Activated CD8-positive, alpha-beta T cell treated with anti-CD3 and anti-CD28 coated beads, Interleukin-2, amount 10 ng/mL, durations not matched to agents 7 days and 5 days (primary cell): ENCODE results near the gene SLC22A12. TPM values are rescaled to one million over a fixed set of nuclear protein-coding genes. Genes with fewer than 3 reads are reported as not detected.
A peak's percentile ranks its signal among the peaks of the same experiment; 100 is the strongest.

ENCODE experiments used
- ATAC-seq: fragments of 150-1000 bp; cut with Tn5 transposase; one replicate; pipeline ENCODE4 v1.10.0; 2021; ENCODE audit warnings: moderate library complexity
- CTCF ChIA-PET: fragments of 350-600 bp; sonication (Branson Sonifier 250); formaldehyde crosslinking; loops from one replicate; lab custom pipeline; 2021; ENCODE audit warnings: antibody characterized with exemption; lab: Charles Lee
- POLR2A ChIA-PET: fragments of 350-600 bp; sonication (Branson Sonifier 250); formaldehyde crosslinking; loops from one replicate; lab custom pipeline; 2021; ENCODE audit warnings: antibody characterized with exemption; lab: Charles Lee
- DNase-seq: peaks from one replicate; pipeline ENCODE4 v3.0.0-alpha.2; 2020
- H3K27ac Mint-ChIP-seq: one replicate; pipeline ENCODE4 v1.8.0; 2021; ENCODE audit warnings: mild to moderate bottlenecking, mixed read lengths
- H3K27me3 Mint-ChIP-seq: one replicate; pipeline ENCODE4 v1.8.0; 2021; ENCODE audit warnings: low read depth, mixed read lengths
- H3K36me3 Mint-ChIP-seq: one replicate; pipeline ENCODE4 v1.8.0; 2021; ENCODE audit warnings: low read depth, mixed read lengths
- H3K4me1 Mint-ChIP-seq: one replicate; pipeline ENCODE4 v1.8.0; 2021; ENCODE audit warnings: low read depth, mixed read lengths
- H3K4me3 Mint-ChIP-seq: one replicate; pipeline ENCODE4 v1.8.0; 2021; ENCODE audit warnings: mild to moderate bottlenecking, mixed read lengths
- H3K9me3 Mint-ChIP-seq: one replicate; pipeline ENCODE4 v1.8.0; 2022; ENCODE audit warnings: mixed read lengths; ENCODE audit not compliant: insufficient read depth
- total RNA-seq, 2 experiments: library from RNA; stranded (reverse); gene quantifications; one replicate each; pipeline ENCODE4 v1.2.3, GENCODE V29; 2021

The SLC22A12 gene
- total RNA-seq, result not detected

- H3K4me1 Mint-ChIP-seq, result no peaks in the 10 kb centered on the region
- CTCF ChIA-PET, result no interaction called here
- peaks cover 18% of the 10 kb centered on the region for H3K27me3 Mint-ChIP-seq
- no peak for ATAC-seq
- POLR2A ChIA-PET, result no interaction called here
- DNase-seq, result no peak
- H3K36me3 Mint-ChIP-seq, result no peaks in the 10 kb centered on the region
- no peak within 1 kb of the TSS for H3K4me3 Mint-ChIP-seq
- no peak within 1 kb of the TSS for H3K27ac Mint-ChIP-seq
- no peaks in the 10 kb centered on the region for H3K9me3 Mint-ChIP-seq
These were observed at the start of gene SLC22A12 for GRCh38 chr11:64590763-64591221. TSS of gene SLC22A12 (plus strand) at chr11:64591220. CDS start at chr11:64591557, 337 bp downstream.

- CTCF ChIA-PET, result no interaction called here
- ATAC-seq, result no peak
- H3K27me3 Mint-ChIP-seq, result peaks cover 7% of the 10 kb centered on the region
These were observed 48.6 kb upstream of the SLC22A12 start for GRCh38 chr11:64542172-64543125.

GRCh38 chr11:64543818-64544217 is 47.2 kb upstream of the SLC22A12 start:
- peaks cover 5% of the 10 kb centered on the region for H3K27me3 Mint-ChIP-seq
- POLR2A ChIA-PET, result no interaction called here
- H3K27ac Mint-ChIP-seq, result no peak overlapping the region
- no peaks in the 10 kb centered on the region for H3K36me3 Mint-ChIP-seq
- ATAC-seq (no peak), DNase-seq (no peak)
- no peak overlapping the region for H3K4me3 Mint-ChIP-seq
- no peaks in the 10 kb centered on the region for H3K9me3 Mint-ChIP-seq
- CTCF ChIA-PET, result no interaction called here
- H3K4me1 Mint-ChIP-seq, result no peaks in the 10 kb centered on the region

More at GRCh38 chr11:64542172-64543125, 48.6 kb upstream of the SLC22A12 start:
- Mint-ChIP-seq H3K9me3 (no peaks in the 10 kb centered on the region), H3K4me3 (no peak overlapping the region), H3K27ac (no peak overlapping the region), H3K4me1 (peaks cover 2% of the 10 kb centered on the region), H3K36me3 (no peaks in the 10 kb centered on the region)
- POLR2A ChIA-PET, result no interaction called here
- DNase-seq, result no peak

GRCh38 chr11:64544616-64545296 is 46.3 kb upstream of the SLC22A12 start:
- H3K36me3 Mint-ChIP-seq, result no peaks in the 10 kb centered on the region
- DNase-seq (no peak), ATAC-seq (no peak)
- no peak overlapping the region for H3K4me3 Mint-ChIP-seq
- H3K9me3 Mint-ChIP-seq, result no peaks in the 10 kb centered on the region
- no peaks in the 10 kb centered on the region for H3K4me1 Mint-ChIP-seq
- CTCF ChIA-PET, result no interaction called here
- H3K27ac Mint-ChIP-seq, result no peak overlapping the region
- POLR2A ChIA-PET, result no interaction called here
- peaks cover 5% of the 10 kb centered on the region for H3K27me3 Mint-ChIP-seq

- ATAC-seq (no peak), DNase-seq (no peak)
- Mint-ChIP-seq H3K27ac (no peak overlapping the region), H3K36me3 (no peaks in the 10 kb centered on the region), H3K27me3 (peaks cover 6% of the 10 kb centered on the region), H3K4me3 (no peak overlapping the region), H3K4me1 (no peaks in the 10 kb centered on the region), H3K9me3 (no peaks in the 10 kb centered on the region)
- ChIA-PET POLR2A (no interaction called here), CTCF (no interaction called here)
These were observed 45.4 kb upstream of the SLC22A12 start for GRCh38 chr11:64545619-64546018.

GRCh38 chr11:64546176-64546575 is 44.8 kb upstream of the SLC22A12 start:
- ATAC-seq (no peak), DNase-seq (no peak)
- POLR2A ChIA-PET, result no interaction called here
- no peaks in the 10 kb centered on the region for H3K9me3 Mint-ChIP-seq
- H3K36me3 Mint-ChIP-seq, result no peaks in the 10 kb centered on the region
- no peak overlapping the region for H3K27ac Mint-ChIP-seq
- H3K27me3 Mint-ChIP-seq, result peaks cover 6% of the 10 kb centered on the region
- H3K4me3 Mint-ChIP-seq, result no peak overlapping the region
- H3K4me1 Mint-ChIP-seq, result no peaks in the 10 kb centered on the region
- CTCF ChIA-PET, result no interaction called here

- Mint-ChIP-seq H3K36me3 (no peaks in the 10 kb centered on the region), H3K27ac (no peak overlapping the region), H3K4me1 (no peaks in the 10 kb centered on the region), H3K4me3 (no peak overlapping the region), H3K27me3 (peaks cover 6% of the 10 kb centered on the region), H3K9me3 (no peaks in the 10 kb centered on the region)
- ATAC-seq (no peak), DNase-seq (no peak)
- CTCF ChIA-PET, result no interaction called here
- POLR2A ChIA-PET, result no interaction called here
These were observed 44.4 kb upstream of the SLC22A12 start for GRCh38 chr11:64546600-64546999.

- Mint-ChIP-seq H3K9me3 (no peaks in the 10 kb centered on the region), H3K27ac (no peak overlapping the region)
These were observed 41.1 kb upstream of the SLC22A12 start for GRCh38 chr11:64549969-64550368.

GRCh38 chr11:64553554-64554201 is 37.3 kb upstream of the SLC22A12 start:
- DNase-seq, result peak; percentile 59
- H3K4me3 Mint-ChIP-seq, result no peak overlapping the region
- POLR2A ChIA-PET, result no interaction called here
- no peaks in the 10 kb centered on the region for H3K9me3 Mint-ChIP-seq
- ATAC-seq, result peak; percentile 51
- H3K4me1 Mint-ChIP-seq, result peaks cover 6% of the 10 kb centered on the region
- H3K27me3 Mint-ChIP-seq, result peaks cover 1% of the 10 kb centered on the region
- H3K27ac Mint-ChIP-seq, result no peak overlapping the region
- no peaks in the 10 kb centered on the region for H3K36me3 Mint-ChIP-seq
- CTCF ChIA-PET, result interaction anchor here (0.6 to 1.0 kb wide), 4 partner anchors 17 to 115 kb away, joined by 3 to 5 read pairs (median 3); no protein-coding TSS in a partner anchor

More at GRCh38 chr11:64549969-64550368, 41.1 kb upstream of the SLC22A12 start:
- ChIA-PET CTCF (interaction anchor here (1.1 kb wide), 1 partner anchor 61 kb away, joined by 3 read pairs; no protein-coding TSS in a partner anchor), POLR2A (no interaction called here)
- no peaks in the 10 kb centered on the region for H3K4me1 Mint-ChIP-seq
- ATAC-seq, result no peak
- H3K4me3 Mint-ChIP-seq, result no peak overlapping the region
- peaks cover 1% of the 10 kb centered on the region for H3K27me3 Mint-ChIP-seq
- H3K36me3 Mint-ChIP-seq, result no peaks in the 10 kb centered on the region
- no peak for DNase-seq

- ATAC-seq, result no peak
- Mint-ChIP-seq H3K4me1 (peaks cover 6% of the 10 kb centered on the region), H3K27me3 (no peaks in the 10 kb centered on the region), H3K36me3 (no peaks in the 10 kb centered on the region), H3K9me3 (no peaks in the 10 kb centered on the region), H3K27ac (no peak overlapping the region), H3K4me3 (no peak overlapping the region)
- DNase-seq, result no peak
- ChIA-PET CTCF (no interaction called here), POLR2A (no interaction called here)
These were observed 34.8 kb upstream of the SLC22A12 start for GRCh38 chr11:64556044-64556720.

- H3K4me1 Mint-ChIP-seq, result peaks cover 6% of the 10 kb centered on the region
- ChIA-PET CTCF (no interaction called here), POLR2A (no interaction called here)
- no peaks in the 10 kb centered on the region for H3K9me3 Mint-ChIP-seq
- ATAC-seq (no peak), DNase-seq (no peak)
- no peaks in the 10 kb centered on the region for H3K27me3 Mint-ChIP-seq
- H3K27ac Mint-ChIP-seq, result no peak overlapping the region
- H3K4me3 Mint-ChIP-seq, result no peak overlapping the region
- no peaks in the 10 kb centered on the region for H3K36me3 Mint-ChIP-seq
These were observed 34.2 kb upstream of the SLC22A12 start for GRCh38 chr11:64556721-64557250.
